ENCODE results near the gene PROX1.

DNA sequence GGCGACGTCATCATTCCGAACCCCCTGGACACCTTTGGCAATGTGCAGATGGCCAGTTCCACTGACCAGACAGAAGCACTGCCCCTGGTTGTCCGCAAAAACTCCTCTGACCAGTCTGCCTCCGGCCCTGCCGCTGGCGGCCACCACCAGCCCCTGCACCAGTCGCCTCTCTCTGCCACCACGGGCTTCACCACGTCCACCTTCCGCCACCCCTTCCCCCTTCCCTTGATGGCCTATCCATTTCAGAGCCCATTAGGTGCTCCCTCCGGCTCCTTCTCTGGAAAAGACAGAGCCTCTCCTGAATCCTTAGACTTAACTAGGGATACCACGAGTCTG lies 10.0 kb downstream of the PROX1 start:
- TF ChIP-seq, protein P1, sequence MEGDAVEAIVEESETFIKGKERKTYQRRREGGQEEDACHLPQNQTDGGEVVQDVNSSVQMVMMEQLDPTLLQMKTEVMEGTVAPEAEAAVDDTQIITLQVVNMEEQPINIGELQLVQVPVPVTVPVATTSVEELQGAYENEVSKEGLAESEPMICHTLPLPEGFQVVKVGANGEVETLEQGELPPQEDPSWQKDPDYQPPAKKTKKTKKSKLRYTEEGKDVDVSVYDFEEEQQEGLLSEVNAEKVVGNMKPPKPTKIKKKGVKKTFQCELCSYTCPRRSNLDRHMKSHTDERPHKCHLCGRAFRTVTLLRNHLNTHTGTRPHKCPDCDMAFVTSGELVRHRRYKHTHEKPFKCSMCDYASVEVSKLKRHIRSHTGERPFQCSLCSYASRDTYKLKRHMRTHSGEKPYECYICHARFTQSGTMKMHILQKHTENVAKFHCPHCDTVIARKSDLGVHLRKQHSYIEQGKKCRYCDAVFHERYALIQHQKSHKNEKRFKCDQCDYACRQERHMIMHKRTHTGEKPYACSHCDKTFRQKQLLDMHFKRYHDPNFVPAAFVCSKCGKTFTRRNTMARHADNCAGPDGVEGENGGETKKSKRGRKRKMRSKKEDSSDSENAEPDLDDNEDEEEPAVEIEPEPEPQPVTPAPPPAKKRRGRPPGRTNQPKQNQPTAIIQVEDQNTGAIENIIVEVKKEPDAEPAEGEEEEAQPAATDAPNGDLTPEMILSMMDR (IDR thresholded peaks at IDR 0.05), result no peak
- TF ChIP-seq POLR2A (IDR thresholded peaks at IDR 0.05), result no peak

Measured in testis (tissue), 2 donors.